ENCODE measurements around the gene CNDP2. TPM values are rescaled to one million over a fixed set of nuclear protein-coding genes. Genes with fewer than 3 reads are reported as not detected.

CNDP2 gene
- total RNA-seq, 1 donor from 2014 or later, result 71.0 TPM

GRCh38 chr18:74567822-74568221, 71.7 kb downstream of the CNDP2 start:
- Histone ChIP-seq H3K27me3 (ENCODE audit: low read depth) (no peaks in the 10 kb centered on the region), H3K4me3 (no peak overlapping the region), H3K4me1 (peaks cover 26% of the 10 kb centered on the region), H3K9me3 (replicated peaks) (peaks cover 10% of the 10 kb centered on the region), H3K27ac (replicated peaks) (no peak overlapping the region), H3K36me3 (no peaks in the 10 kb centered on the region)
- intact Hi-C loops (cut with micrococcal nuclease), result no loop called here
- no peak for DNase-seq
- TF ChIP-seq CTCF (IDR thresholded peaks at IDR 0.05; ENCODE audit: borderline replicate concordance), result no peak

- no peaks in the 10 kb centered on the region for H3K27me3 ChIP-seq (ENCODE audit: low read depth)
- H3K36me3 ChIP-seq, result no peaks in the 10 kb centered on the region
- peaks cover 21% of the 10 kb centered on the region for H3K4me1 ChIP-seq
- H3K9me3 ChIP-seq (replicated peaks), result peaks cover 10% of the 10 kb centered on the region
- intact Hi-C loops (cut with micrococcal nuclease), result no loop called here
- TF ChIP-seq CTCF (IDR thresholded peaks at IDR 0.05; ENCODE audit: borderline replicate concordance), result no peak
- DNase-seq, result no peak
- no peak overlapping the region for H3K4me3 ChIP-seq
- peak overlapping the region; percentile 54 for H3K27ac ChIP-seq (replicated peaks)
Observed at GRCh38 chr18:74569401-74569800, 73.2 kb downstream of the CNDP2 start.

- intact Hi-C loops (cut with micrococcal nuclease), result no loop called here
- DNase-seq, result no peak
- Histone ChIP-seq H3K9me3 (replicated peaks) (peaks cover 10% of the 10 kb centered on the region), H3K27ac (replicated peaks) (no peak overlapping the region), H3K27me3 (ENCODE audit: low read depth) (no peaks in the 10 kb centered on the region), H3K4me1 (peaks cover 19% of the 10 kb centered on the region), H3K4me3 (no peak overlapping the region), H3K36me3 (no peaks in the 10 kb centered on the region)
- no peak for TF ChIP-seq CTCF (IDR thresholded peaks at IDR 0.05; ENCODE audit: borderline replicate concordance)
Observed at GRCh38 chr18:74570266-74570665, 74.1 kb downstream of the CNDP2 start.

GRCh38 chr18:74571895-74572680, 75.9 kb downstream of the CNDP2 start:
- no peak for TF ChIP-seq CTCF (IDR thresholded peaks at IDR 0.05; ENCODE audit: borderline replicate concordance)
- peak; percentile 36 for DNase-seq
- intact Hi-C loops (cut with micrococcal nuclease), result no loop called here

GRCh38 chr18:74573053-74573452, 76.9 kb downstream of the CNDP2 start:
- intact Hi-C loops (cut with micrococcal nuclease), result no loop called here
- no peak for TF ChIP-seq CTCF (IDR thresholded peaks at IDR 0.05; ENCODE audit: borderline replicate concordance)
- H3K4me3 ChIP-seq, result no peak overlapping the region
- no peak for DNase-seq
- no peaks in the 10 kb centered on the region for H3K9me3 ChIP-seq (replicated peaks)
- no peaks in the 10 kb centered on the region for H3K36me3 ChIP-seq
- no peaks in the 10 kb centered on the region for H3K27me3 ChIP-seq (ENCODE audit: low read depth)
- peaks cover 19% of the 10 kb centered on the region for H3K4me1 ChIP-seq
- no peak overlapping the region for H3K27ac ChIP-seq (replicated peaks)

More at GRCh38 chr18:74571895-74572680, 75.9 kb downstream of the CNDP2 start:
- peaks cover 19% of the 10 kb centered on the region for H3K4me1 ChIP-seq
- no peak overlapping the region for H3K4me3 ChIP-seq
- H3K27me3 ChIP-seq (ENCODE audit: low read depth), result no peaks in the 10 kb centered on the region
- peaks cover 4% of the 10 kb centered on the region for H3K9me3 ChIP-seq (replicated peaks)
- no peaks in the 10 kb centered on the region for H3K36me3 ChIP-seq
- H3K27ac ChIP-seq (replicated peaks), result peak overlapping the region; percentile 7

Other genes starting within 250 kb of the CNDP2 start
- gene CYB5A, start 204.4 kb upstream of the CNDP2 start, total RNA-seq, result 105 TPM
- gene C18orf63, start 180.5 kb upstream of the CNDP2 start, total RNA-seq, result not detected
- 6.4 TPM for gene DIPK1C, start 39.1 kb upstream of the CNDP2 start, total RNA-seq
- gene CNDP1, start 38.1 kb downstream of the CNDP2 start, total RNA-seq, result not detected
- gene ZNF407, start 101.5 kb downstream of the CNDP2 start, total RNA-seq, result 10.6 TPM